ACC112 (cell line): Measurements from ENCODE around the gene JDP2.

Experiments
- H2AFZ ChIP-seq: fragments of 200-600 bp; sonication (generic); one replicate; pipeline ENCODE4 v1.6.0; 2017; ENCODE audit warnings: antibody characterized with exemption, low read length; ENCODE audit not compliant: unreplicated experiment
- H3K27ac ChIP-seq: fragments of 200-600 bp; sonication (generic); 2 replicates; pipeline ENCODE4 v1.5.1; 2014; ENCODE audit warnings: low read depth, mild to moderate bottlenecking, antibody characterized with exemption, low read length, moderate library complexity
- H3K27me3 ChIP-seq: fragments of 200-600 bp; sonication (generic); 2 replicates; pipeline ENCODE4 v1.6.1; 2014; ENCODE audit warnings: mild to moderate bottlenecking, antibody characterized with exemption, low read length, moderate library complexity, mixed read lengths; ENCODE audit not compliant: insufficient read depth
- H3K36me3 ChIP-seq: fragments of 200-600 bp; sonication (generic); 2 replicates; pipeline ENCODE4 v1.6.1; 2016; ENCODE audit warnings: mild to moderate bottlenecking, antibody characterized with exemption, low read length, moderate library complexity, mixed read lengths; ENCODE audit not compliant: insufficient read depth
- H3K4me1 ChIP-seq: fragments of 200-600 bp; sonication (generic); one replicate; pipeline ENCODE4 v1.6.1; 2016; ENCODE audit warnings: low read length, mixed read lengths; ENCODE audit not compliant: insufficient read depth, unreplicated experiment, control insufficient read depth
- H3K4me3 ChIP-seq: fragments of 200-600 bp; sonication (generic); 2 replicates; pipeline ENCODE4 v1.5.1; 2014; ENCODE audit warnings: mild to moderate bottlenecking, low read depth, low read length
- H3K79me2 ChIP-seq: fragments of 200-600 bp; sonication (generic); one replicate; pipeline ENCODE4 v1.6.0; 2016; ENCODE audit warnings: low read length; ENCODE audit not compliant: control insufficient read depth, unreplicated experiment, insufficient read depth

The JDP2 gene

DNA sequence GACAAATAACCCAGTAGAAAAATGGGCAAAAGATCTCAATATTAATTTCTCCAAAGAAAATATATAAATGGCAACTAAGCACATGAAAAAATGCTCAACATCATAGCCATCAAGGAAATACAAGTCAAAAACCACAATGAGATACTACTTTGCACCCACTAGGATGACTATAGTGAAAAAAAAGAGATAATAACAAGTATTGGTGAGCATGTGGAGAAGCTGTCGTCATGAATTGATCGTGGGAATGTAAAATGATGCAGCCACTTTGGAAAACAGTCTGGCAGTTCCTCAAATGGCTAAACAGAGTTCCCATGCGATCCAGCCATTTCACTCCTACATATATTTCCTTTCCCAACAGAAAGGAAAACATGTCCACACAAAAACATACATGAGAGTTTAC, 18.1 kb downstream of the JDP2 start:
- H3K4me1 ChIP-seq = peaks cover 21% of the 10 kb centered on the region
- no peaks in the 10 kb centered on the region for H3K79me2 ChIP-seq
- no peaks in the 10 kb centered on the region for H3K27me3 ChIP-seq
- H2AFZ ChIP-seq = no peak overlapping the region
- H3K36me3 ChIP-seq = peaks cover 20% of the 10 kb centered on the region
- H3K4me3 ChIP-seq = no peak overlapping the region
- H3K27ac ChIP-seq = no peak overlapping the region

GRCh38 chr14:75446447-75446846, 18.6 kb downstream of the JDP2 start:
- Histone ChIP-seq H3K27me3 (no peaks in the 10 kb centered on the region), H2AFZ (no peak overlapping the region), H3K36me3 (peaks cover 16% of the 10 kb centered on the region), H3K27ac (no peak overlapping the region), H3K4me1 (peaks cover 16% of the 10 kb centered on the region), H3K79me2 (no peaks in the 10 kb centered on the region), H3K4me3 (no peak overlapping the region)

DNA sequence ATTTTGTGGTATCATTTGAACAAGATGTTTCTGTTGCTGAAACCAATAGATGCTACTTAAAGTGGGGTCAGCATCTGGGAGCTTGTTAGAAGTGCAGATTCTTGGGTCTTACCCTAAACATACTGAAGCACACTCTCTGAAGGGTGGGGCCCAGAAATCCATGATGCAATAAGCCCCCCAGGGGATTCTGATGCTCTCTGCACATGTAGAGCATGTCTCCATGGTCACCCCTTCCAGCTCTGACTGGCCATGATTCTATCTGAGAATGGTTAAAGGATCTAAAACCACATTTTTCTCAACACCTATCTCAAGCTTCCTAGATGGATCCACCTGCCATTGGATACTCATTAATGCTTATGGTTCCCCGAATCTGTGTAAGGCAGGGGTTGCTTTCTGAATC, 20.4 kb downstream of the JDP2 start:
- Histone ChIP-seq H2AFZ (no peak overlapping the region), H3K79me2 (no peaks in the 10 kb centered on the region), H3K36me3 (peaks cover 12% of the 10 kb centered on the region), H3K27me3 (no peaks in the 10 kb centered on the region), H3K27ac (no peak overlapping the region), H3K4me1 (peaks cover 14% of the 10 kb centered on the region), H3K4me3 (no peak overlapping the region)

- Histone ChIP-seq H3K79me2 (no peaks in the 10 kb centered on the region), H3K27me3 (no peaks in the 10 kb centered on the region), H3K27ac (no peak overlapping the region), H2AFZ (no peak overlapping the region), H3K36me3 (peaks cover 9% of the 10 kb centered on the region), H3K4me3 (no peak overlapping the region), H3K4me1 (peaks cover 22% of the 10 kb centered on the region)
Observed at GRCh38 chr14:75449036-75449435, 21.2 kb downstream of the JDP2 start.

DNA sequence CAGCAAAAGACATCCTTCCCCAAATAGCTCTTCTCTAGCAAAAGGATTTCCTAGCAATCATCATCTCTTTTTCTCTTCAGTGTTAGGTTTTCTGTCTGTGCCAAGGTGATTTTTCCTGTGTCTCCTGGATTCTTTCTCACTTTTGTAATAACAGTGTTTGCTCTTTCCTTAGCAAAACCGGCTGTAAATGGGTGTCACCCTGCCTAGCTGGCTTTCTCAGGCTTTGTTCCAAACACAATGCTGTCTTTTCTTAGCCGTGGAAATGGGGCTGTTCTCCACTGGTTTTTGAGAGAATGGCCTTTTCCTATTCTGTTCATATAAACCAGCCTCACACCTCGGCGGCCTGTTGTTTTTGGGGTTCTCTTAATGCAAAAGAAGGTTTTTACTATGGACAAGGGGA, 21.9 kb downstream of the JDP2 start:
- peaks cover 28% of the 10 kb centered on the region for H3K4me1 ChIP-seq
- peaks cover 7% of the 10 kb centered on the region; the same call in 1 of the 2 replicates for H3K36me3 ChIP-seq
- no peaks in the 10 kb centered on the region for H3K27me3 ChIP-seq
- no peak overlapping the region for H2AFZ ChIP-seq
- no peak overlapping the region for H3K27ac ChIP-seq
- no peaks in the 10 kb centered on the region for H3K79me2 ChIP-seq
- no peak overlapping the region for H3K4me3 ChIP-seq

- Histone ChIP-seq H3K36me3 (no peaks in the 10 kb centered on the region), H2AFZ (no peak overlapping the region), H3K27ac (no peak overlapping the region), H3K79me2 (peaks cover 2% of the 10 kb centered on the region), H3K27me3 (no peaks in the 10 kb centered on the region), H3K4me3 (no peak overlapping the region), H3K4me1 (peaks cover 33% of the 10 kb centered on the region)
Observed at GRCh38 chr14:75450381-75451276, 22.8 kb downstream of the JDP2 start.

DNA sequence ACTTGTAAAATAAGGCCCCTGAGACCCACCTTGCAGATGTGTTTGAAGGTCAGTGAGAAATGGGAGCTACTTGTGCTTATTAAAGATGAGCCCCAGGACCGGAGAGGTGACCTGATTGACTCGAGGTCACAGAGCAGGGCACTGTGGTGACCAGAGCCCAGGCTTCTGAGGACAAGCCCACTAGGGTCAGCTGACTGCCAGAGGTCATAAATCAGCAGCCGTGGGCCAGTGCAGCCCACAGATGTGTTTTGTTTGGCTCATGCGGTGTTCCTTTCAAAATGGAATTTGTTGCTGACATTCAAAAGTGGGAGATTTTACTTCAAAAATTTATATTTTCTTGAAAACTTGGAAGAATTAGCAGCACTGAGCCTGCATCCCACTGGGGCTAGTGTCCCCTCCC, 24.5 kb downstream of the JDP2 start:
- Histone ChIP-seq H2AFZ (peak overlapping the region; percentile 44), H3K4me3 (peak overlapping the region; percentile 21; the same call in 1 of the 2 replicates), H3K4me1 (peaks cover 33% of the 10 kb centered on the region), H3K27me3 (no peaks in the 10 kb centered on the region), H3K79me2 (peaks cover 6% of the 10 kb centered on the region), H3K27ac (peak overlapping the region; percentile 79), H3K36me3 (no peaks in the 10 kb centered on the region)

DNA sequence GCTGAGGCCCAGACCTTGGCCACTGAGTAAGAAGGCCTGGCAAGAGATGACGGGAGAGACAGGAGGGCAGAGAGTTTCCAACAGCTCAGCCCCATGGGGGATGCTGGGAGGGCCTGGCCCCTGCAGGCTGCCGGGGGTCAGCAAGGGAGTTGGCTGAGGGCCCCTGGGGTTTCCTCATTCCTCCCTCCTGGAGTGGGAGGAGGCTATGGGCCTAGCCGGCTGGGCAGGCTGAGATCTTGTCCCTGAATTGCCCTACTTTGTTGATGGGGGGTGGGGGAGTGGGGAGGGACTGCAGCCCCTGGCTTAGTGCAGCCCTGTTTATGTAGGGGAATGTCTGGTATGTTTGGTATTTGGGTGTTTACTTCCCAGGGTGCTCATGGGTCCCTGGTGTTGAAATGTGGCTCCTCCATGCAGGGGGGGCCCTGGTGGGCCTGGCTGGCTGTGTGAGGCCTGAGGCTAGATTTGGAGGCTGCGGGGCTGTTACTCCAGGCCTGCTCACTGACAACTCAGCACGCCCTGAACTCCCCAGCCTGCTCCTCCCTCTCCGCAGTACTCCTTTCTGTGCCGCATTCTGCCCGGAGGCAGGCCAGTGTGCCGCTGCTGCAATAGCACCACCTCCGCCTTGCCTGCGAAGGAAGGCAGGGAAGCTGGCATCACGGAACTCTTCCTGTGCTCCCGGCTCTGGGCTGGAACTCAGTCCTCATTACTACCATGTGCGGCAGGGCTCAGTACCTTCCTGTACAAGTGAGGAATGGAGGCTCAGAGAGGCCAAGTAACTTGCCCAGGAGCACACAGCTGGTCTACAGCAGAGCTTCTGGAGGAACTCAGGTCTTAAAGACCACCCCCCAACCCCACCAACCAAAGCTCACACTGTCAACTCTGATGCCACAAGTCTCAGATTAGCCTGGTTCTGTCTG, 25.3 kb downstream of the JDP2 start:
- peak overlapping the region; percentile 21; the same call in 1 of the 2 replicates for H3K4me3 ChIP-seq
- H3K79me2 ChIP-seq = peaks cover 10% of the 10 kb centered on the region
- H2AFZ ChIP-seq = peak overlapping the region; percentile 44
- peaks cover 33% of the 10 kb centered on the region for H3K4me1 ChIP-seq
- peak overlapping the region; percentile 79 for H3K27ac ChIP-seq
- no peaks in the 10 kb centered on the region for H3K36me3 ChIP-seq
- no peaks in the 10 kb centered on the region for H3K27me3 ChIP-seq

DNA sequence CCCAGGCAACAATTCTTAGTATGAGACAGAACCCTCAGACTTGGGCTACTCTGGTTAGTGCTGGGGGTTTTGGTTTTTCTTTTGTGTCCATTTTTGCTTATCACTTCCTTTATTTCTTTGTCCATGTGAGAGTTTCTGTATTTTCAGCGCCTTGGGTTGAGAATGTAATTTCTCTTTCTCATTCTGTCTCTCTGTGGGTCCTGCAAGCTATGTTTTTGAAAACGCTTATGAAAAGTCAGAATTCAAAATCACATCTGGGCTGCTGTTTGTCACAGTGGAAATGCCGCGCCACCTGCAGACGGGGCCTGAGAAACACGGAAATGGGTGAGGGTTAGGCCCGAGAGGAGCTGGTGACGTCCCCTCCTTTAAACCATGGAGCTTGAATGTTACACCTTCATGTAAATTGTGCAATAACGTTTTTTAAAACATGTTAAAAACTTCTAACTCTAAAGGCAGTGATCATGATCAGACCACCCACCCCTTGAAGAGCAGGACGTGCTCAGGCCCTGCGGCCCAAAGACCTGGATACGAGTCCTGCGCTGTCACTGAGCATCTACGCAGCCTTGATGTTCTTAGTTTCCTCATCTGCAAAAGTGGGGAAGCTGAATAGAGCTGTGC, 26.1 kb downstream of the JDP2 start:
- peaks cover 33% of the 10 kb centered on the region for H3K4me1 ChIP-seq
- no peaks in the 10 kb centered on the region for H3K27me3 ChIP-seq
- 0 out of 2 replicates have a peak overlapping the region, but pooled peaks have one; percentile 7 for H3K4me3 ChIP-seq
- peak overlapping the region; percentile 79 for H3K27ac ChIP-seq
- no peaks in the 10 kb centered on the region for H3K36me3 ChIP-seq
- no peak overlapping the region for H2AFZ ChIP-seq
- peaks cover 10% of the 10 kb centered on the region for H3K79me2 ChIP-seq

- Histone ChIP-seq H3K79me2 (peaks cover 10% of the 10 kb centered on the region), H3K27ac (no peak overlapping the region), H2AFZ (no peak overlapping the region), H3K36me3 (no peaks in the 10 kb centered on the region), H3K27me3 (no peaks in the 10 kb centered on the region), H3K4me3 (no peak overlapping the region), H3K4me1 (peaks cover 33% of the 10 kb centered on the region)
Observed at GRCh38 chr14:75454963-75455546, 27.2 kb downstream of the JDP2 start.
